Tibial nerve (tissue), 4 donors: Measurements from ENCODE around the gene COL28A1. TPM values are rescaled to one million over a fixed set of nuclear protein-coding genes. Genes with fewer than 3 reads are reported as not detected.

ENCODE experiments used
- DNase-seq, 2 donors: peaks; one replicate each; pipeline ENCODE4 v3.0.0-alpha.2; 2019; ENCODE audit warnings: low spot score in 2 of 2
- H3K27ac ChIP-seq, 4 donors: fragments of 200-600 bp; sonication (generic) in 3 of 4; one replicate each; pipeline ENCODE4 v1.5.1; 2017 to 2019; ENCODE audit warnings: mild to moderate bottlenecking in 1 of 4
- H3K27me3 ChIP-seq, 2 donors: fragments of 200-600 bp; sonication (generic) in 1 of 2; one replicate each; pipeline versions ENCODE4 v1.5.1 to v1.6.0; 2017 to 2019
- H3K36me3 ChIP-seq, 3 donors: fragments of 200-600 bp; sonication (generic); one replicate each; pipeline ENCODE4 v1.5.1; 2018 to 2019
- H3K4me1 ChIP-seq, 4 donors: fragments of 200-600 bp; sonication (generic) in 3 of 4; one replicate each; pipeline ENCODE4 v1.5.1; 2017 to 2019
- H3K4me3 ChIP-seq, 4 donors: fragments of 200-600 bp; sonication (generic) in 3 of 4; one replicate each; pipeline ENCODE4 v1.5.1; 2017 to 2019; ENCODE audit warnings: mild to moderate bottlenecking in 1 of 4, moderate library complexity in 1 of 4
- H3K9me3 ChIP-seq, 4 donors: fragments of 200-600 bp; sonication (generic) in 3 of 4; one replicate each; pipeline ENCODE4 v1.5.1; 2017 to 2019
- CTCF ChIP-seq, 5 experiments: fragments of 200-600 bp in 3 of 5; fragments of 450-650 bp in 2 of 5; sonication (generic) in 3 of 5; IDR thresholded peaks; one replicate each; pipeline ENCODE4 v1.5.1; 2016 to 2019; ENCODE audit warnings: antibody characterized with exemption in 5 of 5, mild to moderate bottlenecking in 3 of 5, moderate library complexity in 2 of 5
- EP300 ChIP-seq, 2 donors: sonication (generic); formaldehyde crosslinking; IDR thresholded peaks; one replicate each; pipeline ENCODE4 v1.6.1; 2017; ENCODE audit warnings: antibody characterized with exemption in 2 of 2, mild to moderate bottlenecking in 1 of 2
- POLR2A ChIP-seq, 2 donors: fragments of 450-650 bp; IDR thresholded peaks; one replicate each; pipeline ENCODE4 v1.6.1; 2017; ENCODE audit warnings: antibody characterized with exemption in 2 of 2, mild to moderate bottlenecking in 2 of 2, moderate library complexity in 2 of 2
- WGBS, 2 donors: methylation state at CpG; one replicate each; pipeline ENCODE4 v1.1.5; 2018; 5-methylcytosine and 5-hydroxymethylcytosine counted together
- total RNA-seq, 4 donors: library from RNA; depleted of rRNA; stranded (reverse); fragments of >200 nt; gene quantifications; one replicate each; pipeline ENCODE4 v1.1.0, GENCODE V29; 2016

COL28A1 gene
- total RNA-seq, 4 donors from 2014 or later = 60.0 to 142 (median 122) TPM

- Histone ChIP-seq H3K4me1 (peaks cover 7 to 37% (median 14%) of the 10 kb centered on the region in 4 donors), H3K27ac (peak overlapping the region; percentile 81 to 97 (median 94)), H3K4me3 (peak overlapping the region; percentile 68 to 89 (median 80)), H3K36me3 (peaks cover 0 to 5% (median 0%) of the 10 kb centered on the region in 3 donors), H3K9me3 (no peaks in the 10 kb centered on the region), H3K27me3 (no peaks in the 10 kb centered on the region)
- 91 to 92% methylated on average over 26 of the region's 26 CpGs for WGBS, 2 donors
- no peak for DNase-seq
- TF ChIP-seq CTCF (IDR thresholded peaks at IDR 0.05) (no peak), EP300 (IDR thresholded peaks at IDR 0.05) (no peak), POLR2A (IDR thresholded peaks at IDR 0.05) (no peak)
These were observed 30.3 kb upstream of the COL28A1 start for GRCh38 chr7:7565746-7566650.

GRCh38 chr7:7565018-7565680 lies 29.5 kb upstream of the COL28A1 start:
- H3K27me3 ChIP-seq = no peaks in the 10 kb centered on the region
- peaks cover 7 to 31% (median 14%) of the 10 kb centered on the region in 4 donors for H3K4me1 ChIP-seq
- 92 to 94% methylated on average over 4 of the region's 4 CpGs for WGBS, 2 donors
- H3K9me3 ChIP-seq = no peaks in the 10 kb centered on the region
- TF ChIP-seq POLR2A (IDR thresholded peaks at IDR 0.05) (no peak), EP300 (IDR thresholded peaks at IDR 0.05) (no peak), CTCF (IDR thresholded peaks at IDR 0.05) (no peak)
- H3K4me3 ChIP-seq = no peak overlapping the region
- H3K27ac ChIP-seq = no peak overlapping the region
- peaks cover 0 to 12% (median 0%) of the 10 kb centered on the region in 3 donors for H3K36me3 ChIP-seq
- no peak for DNase-seq

GRCh38 chr7:7564323-7564780 lies 28.7 kb upstream of the COL28A1 start:
- no peak for TF ChIP-seq CTCF (IDR thresholded peaks at IDR 0.05)
- no peak for TF ChIP-seq POLR2A (IDR thresholded peaks at IDR 0.05)
- TF ChIP-seq EP300 (IDR thresholded peaks at IDR 0.05) = no peak
- 76% methylated on average over 3 of the region's 3 CpGs for WGBS, 2 donors
- Histone ChIP-seq H3K4me1 (peaks cover 7 to 24% (median 14%) of the 10 kb centered on the region in 4 donors), H3K27me3 (no peaks in the 10 kb centered on the region), H3K36me3 (peaks cover 0 to 19% (median 0%) of the 10 kb centered on the region in 3 donors), H3K4me3 (no peak overlapping the region), H3K9me3 (peaks cover 0 to 4% (median 0%) of the 10 kb centered on the region in 4 donors), H3K27ac (no peak overlapping the region)
- no peak for DNase-seq

- Histone ChIP-seq H3K9me3 (peaks cover 0 to 9% (median 0%) of the 10 kb centered on the region in 4 donors), H3K4me3 (no peak overlapping the region), H3K27me3 (no peaks in the 10 kb centered on the region), H3K36me3 (peaks cover 0 to 23% (median 0%) of the 10 kb centered on the region in 3 donors), H3K4me1 (peaks cover 7 to 19% (median 11%) of the 10 kb centered on the region in 4 donors), H3K27ac (no peak overlapping the region)
- DNase-seq = no peak
- no peak for TF ChIP-seq EP300 (IDR thresholded peaks at IDR 0.05)
- no peak for TF ChIP-seq CTCF (IDR thresholded peaks at IDR 0.05)
- TF ChIP-seq POLR2A (IDR thresholded peaks at IDR 0.05) = no peak
These were observed 28.1 kb upstream of the COL28A1 start for GRCh38 chr7:7563813-7564212.
